Measurements from ENCODE around the gene SLC4A2.
A peak's percentile ranks its signal among the peaks of the same experiment; 100 is the strongest.

DNA sequence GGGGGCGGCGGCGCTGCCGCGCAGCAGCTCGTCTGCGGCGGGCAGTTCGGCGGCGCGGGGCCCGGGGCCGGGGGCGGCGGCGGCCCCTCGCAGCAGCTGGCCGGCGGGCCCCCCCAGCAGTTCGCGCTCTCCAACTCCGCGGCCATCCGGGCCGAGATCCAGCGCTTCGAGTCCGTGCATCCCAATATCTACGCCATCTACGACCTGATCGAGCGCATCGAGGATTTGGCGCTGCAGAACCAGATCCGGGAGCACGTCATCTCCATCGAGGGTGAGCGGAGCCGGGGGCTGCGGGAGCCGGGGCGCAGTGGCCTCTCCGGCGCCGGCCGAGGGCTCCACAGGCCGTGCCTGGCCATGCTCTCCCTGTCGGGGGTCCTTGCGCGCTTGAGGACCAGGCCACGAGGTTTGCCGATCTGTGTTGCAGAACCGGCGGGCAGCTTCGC lies 27.4 kb downstream of the SLC4A2 start:
- TF ChIP-seq GATA3 (IDR thresholded peaks at IDR 0.05; ENCODE audit: low read depth, low read length) = no peak
- TF ChIP-seq GATA2 (IDR thresholded peaks at IDR 0.05; ENCODE audit: low read depth, low read length) = peak; percentile 79
